DMS153 (cell line): ENCODE results near the gene JTB.

Experiments
- DNase-seq: peaks from one replicate; lab custom pipeline; 2025; lab: John Stamatoyannopoulos, UW

The JTB gene

GRCh38 chr1:153953859-153954365 lies 23.6 kb downstream of the JTB start:
- DNase-seq, result no peak

GRCh38 chr1:153951801-153952200 lies 25.7 kb downstream of the JTB start:
- no peak for DNase-seq

GRCh38 chr1:153951183-153951582 lies 26.3 kb downstream of the JTB start:
- no peak for DNase-seq

- DNase-seq, result peak; percentile 57
Measured at GRCh38 chr1:153946622-153947241, 30.7 kb downstream of the JTB start, which contains the start of gene DENND4B. Gene DENND4B (minus strand): TSS chr1:153946718. CDS start chr1:153944374, 2,344 bp downstream.

GRCh38 chr1:153945795-153946621 lies 31.5 kb downstream of the JTB start:
- peak; percentile 36 for DNase-seq

GRCh38 chr1:153945131-153945794 lies 32.2 kb downstream of the JTB start:
- no peak for DNase-seq

GRCh38 chr1:153944827-153945117 lies 32.7 kb downstream of the JTB start:
- DNase-seq, result no peak

GRCh38 chr1:153944005-153944826 lies 33.3 kb downstream of the JTB start:
- DNase-seq, result no peak

GRCh38 chr1:153942766-153943549 lies 34.5 kb downstream of the JTB start:
- DNase-seq, result no peak

- DNase-seq, result no peak
Measured at GRCh38 chr1:153941826-153942725, 35.4 kb downstream of the JTB start.

GRCh38 chr1:153940756-153941155 lies 36.7 kb downstream of the JTB start:
- no peak for DNase-seq

GRCh38 chr1:153939476-153939875 lies 38.0 kb downstream of the JTB start:
- DNase-seq, result no peak

- no peak for DNase-seq
Measured at GRCh38 chr1:153938996-153939395, 38.5 kb downstream of the JTB start.

- no peak for DNase-seq
Measured at GRCh38 chr1:153937331-153937730, 40.1 kb downstream of the JTB start.

GRCh38 chr1:153936011-153936802 lies 41.3 kb downstream of the JTB start:
- no peak for DNase-seq

- DNase-seq, result no peak
Measured at GRCh38 chr1:153934746-153935145, 42.7 kb downstream of the JTB start.

- no peak for DNase-seq
Measured at GRCh38 chr1:153933955-153934354, 43.5 kb downstream of the JTB start.

GRCh38 chr1:153933430-153933829 lies 44.0 kb downstream of the JTB start:
- DNase-seq, result no peak
